ENCODE results near the gene EHBP1L1. TPM values are rescaled to one million over a fixed set of nuclear protein-coding genes. Genes with fewer than 3 reads are reported as not detected.

Gene EHBP1L1
- total RNA-seq, 1 experiment from 2014 or later: 105 TPM

DNA sequence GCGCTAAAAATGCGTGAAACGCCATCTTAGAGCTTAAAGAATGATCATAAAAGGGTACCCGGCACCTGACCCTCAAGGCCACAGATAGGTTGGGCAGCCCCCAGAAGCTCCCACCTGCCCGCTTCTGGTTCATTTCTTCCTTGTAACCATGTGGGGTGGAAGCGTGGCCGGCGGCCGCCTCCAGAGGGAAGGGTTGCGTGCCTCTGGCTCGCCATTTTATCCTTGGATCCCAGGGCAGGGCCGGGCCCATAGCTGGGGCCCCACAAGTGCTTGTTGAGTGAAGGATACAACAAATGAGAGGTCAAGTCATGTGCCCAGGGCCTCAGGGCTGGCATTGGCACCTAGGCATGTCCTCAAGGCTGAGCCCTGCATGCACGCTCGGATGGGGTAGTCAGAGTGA is 45.6 kb downstream of the EHBP1L1 start:
- RAD21 ChIA-PET (ENCODE audit: low non-redundant PET in 1 of 2, low total read pairs in 2 of 2, uncharacterized antibody in 2 of 2, unreplicated experiment in 2 of 2): no interaction called here
- Histone ChIP-seq H3K79me2 (ENCODE audit: insufficient read depth, low read length) (peaks cover 26% of the 10 kb centered on the region), H3K27ac (ENCODE audit: low read depth, low read length) (no peak overlapping the region), H3K9me3 (ENCODE audit: control insufficient read depth in 1 of 2, insufficient read depth in 1 of 2, low read depth in 1 of 2, low read length in 2 of 2) (no peaks in the 10 kb centered on the region), H3K9me2 (ENCODE audit: insufficient read depth) (no peaks in the 10 kb centered on the region), H3K4me2 (ENCODE audit: low read length) (no peak overlapping the region), H2AFZ (ENCODE audit: low read depth, low read length, poor library complexity, severe bottlenecking) (no peak overlapping the region), H3K9ac (ENCODE audit: low read length) (no peak overlapping the region), H3K4me3 (replicated peaks in 1 of 2; ENCODE audit: low read depth in 1 of 2, low read length in 2 of 2) (no peak overlapping the region), H3K27me3 (ENCODE audit: insufficient read depth, low read length) (no peaks in the 10 kb centered on the region), H3K36me3 (ENCODE audit: control insufficient read depth in 1 of 2, insufficient read depth in 2 of 2, low read length in 2 of 2) (peaks cover 22 to 29% of the 10 kb centered on the region in 2 experiments; a peak in 3 of 4 replicates), H4K20me1 (ENCODE audit: insufficient read depth) (no peaks in the 10 kb centered on the region), H3K4me1 (ENCODE audit: control insufficient read depth in 1 of 2, insufficient read depth in 2 of 2, low read length in 2 of 2) (peaks cover 4 to 9% of the 10 kb centered on the region in 2 experiments)
- TF ChIP-seq CBX3 (IDR thresholded peaks at IDR 0.05; ENCODE audit: low read depth) (no peak), YY1 (IDR thresholded peaks at IDR 0.05; ENCODE audit: extremely low read depth, insufficient replicate concordance, low read depth, low read length) (no peak), TCF7L2 (IDR thresholded peaks at IDR 0.05; ENCODE audit: borderline replicate concordance, extremely low read depth, insufficient read depth, insufficient read length) (no peak), ZFX (IDR thresholded peaks at IDR 0.05) (no peak), CEBPB (IDR thresholded peaks at IDR 0.05; ENCODE audit: low read depth) (no peak), JUND (IDR thresholded peaks at IDR 0.05) (no peak), SIN3A (IDR thresholded peaks at IDR 0.05; ENCODE audit: low read depth) (no peak), EGR1 (IDR thresholded peaks at IDR 0.05; ENCODE audit: low read depth) (no peak), EZH2 (IDR thresholded peaks at IDR 0.05) (no peak)
- TF ChIP-seq, protein P1, sequence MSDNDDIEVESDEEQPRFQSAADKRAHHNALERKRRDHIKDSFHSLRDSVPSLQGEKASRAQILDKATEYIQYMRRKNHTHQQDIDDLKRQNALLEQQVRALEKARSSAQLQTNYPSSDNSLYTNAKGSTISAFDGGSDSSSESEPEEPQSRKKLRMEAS (IDR thresholded peaks at IDR 0.05): no peak
- TF ChIP-seq, protein P2, sequence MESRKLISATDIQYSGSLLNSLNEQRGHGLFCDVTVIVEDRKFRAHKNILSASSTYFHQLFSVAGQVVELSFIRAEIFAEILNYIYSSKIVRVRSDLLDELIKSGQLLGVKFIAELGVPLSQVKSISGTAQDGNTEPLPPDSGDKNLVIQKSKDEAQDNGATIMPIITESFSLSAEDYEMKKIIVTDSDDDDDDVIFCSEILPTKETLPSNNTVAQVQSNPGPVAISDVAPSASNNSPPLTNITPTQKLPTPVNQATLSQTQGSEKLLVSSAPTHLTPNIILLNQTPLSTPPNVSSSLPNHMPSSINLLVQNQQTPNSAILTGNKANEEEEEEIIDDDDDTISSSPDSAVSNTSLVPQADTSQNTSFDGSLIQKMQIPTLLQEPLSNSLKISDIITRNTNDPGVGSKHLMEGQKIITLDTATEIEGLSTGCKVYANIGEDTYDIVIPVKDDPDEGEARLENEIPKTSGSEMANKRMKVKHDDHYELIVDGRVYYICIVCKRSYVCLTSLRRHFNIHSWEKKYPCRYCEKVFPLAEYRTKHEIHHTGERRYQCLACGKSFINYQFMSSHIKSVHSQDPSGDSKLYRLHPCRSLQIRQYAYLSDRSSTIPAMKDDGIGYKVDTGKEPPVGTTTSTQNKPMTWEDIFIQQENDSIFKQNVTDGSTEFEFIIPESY (IDR thresholded peaks at IDR 0.05; ENCODE audit: extremely low read depth, insufficient replicate concordance, low read length): no peak
- TF ChIP-seq, protein P3, sequence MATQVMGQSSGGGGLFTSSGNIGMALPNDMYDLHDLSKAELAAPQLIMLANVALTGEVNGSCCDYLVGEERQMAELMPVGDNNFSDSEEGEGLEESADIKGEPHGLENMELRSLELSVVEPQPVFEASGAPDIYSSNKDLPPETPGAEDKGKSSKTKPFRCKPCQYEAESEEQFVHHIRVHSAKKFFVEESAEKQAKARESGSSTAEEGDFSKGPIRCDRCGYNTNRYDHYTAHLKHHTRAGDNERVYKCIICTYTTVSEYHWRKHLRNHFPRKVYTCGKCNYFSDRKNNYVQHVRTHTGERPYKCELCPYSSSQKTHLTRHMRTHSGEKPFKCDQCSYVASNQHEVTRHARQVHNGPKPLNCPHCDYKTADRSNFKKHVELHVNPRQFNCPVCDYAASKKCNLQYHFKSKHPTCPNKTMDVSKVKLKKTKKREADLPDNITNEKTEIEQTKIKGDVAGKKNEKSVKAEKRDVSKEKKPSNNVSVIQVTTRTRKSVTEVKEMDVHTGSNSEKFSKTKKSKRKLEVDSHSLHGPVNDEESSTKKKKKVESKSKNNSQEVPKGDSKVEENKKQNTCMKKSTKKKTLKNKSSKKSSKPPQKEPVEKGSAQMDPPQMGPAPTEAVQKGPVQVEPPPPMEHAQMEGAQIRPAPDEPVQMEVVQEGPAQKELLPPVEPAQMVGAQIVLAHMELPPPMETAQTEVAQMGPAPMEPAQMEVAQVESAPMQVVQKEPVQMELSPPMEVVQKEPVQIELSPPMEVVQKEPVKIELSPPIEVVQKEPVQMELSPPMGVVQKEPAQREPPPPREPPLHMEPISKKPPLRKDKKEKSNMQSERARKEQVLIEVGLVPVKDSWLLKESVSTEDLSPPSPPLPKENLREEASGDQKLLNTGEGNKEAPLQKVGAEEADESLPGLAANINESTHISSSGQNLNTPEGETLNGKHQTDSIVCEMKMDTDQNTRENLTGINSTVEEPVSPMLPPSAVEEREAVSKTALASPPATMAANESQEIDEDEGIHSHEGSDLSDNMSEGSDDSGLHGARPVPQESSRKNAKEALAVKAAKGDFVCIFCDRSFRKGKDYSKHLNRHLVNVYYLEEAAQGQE (IDR thresholded peaks at IDR 0.05; ENCODE audit: low read depth): no peak
- TF ChIP-seq, protein P4, sequence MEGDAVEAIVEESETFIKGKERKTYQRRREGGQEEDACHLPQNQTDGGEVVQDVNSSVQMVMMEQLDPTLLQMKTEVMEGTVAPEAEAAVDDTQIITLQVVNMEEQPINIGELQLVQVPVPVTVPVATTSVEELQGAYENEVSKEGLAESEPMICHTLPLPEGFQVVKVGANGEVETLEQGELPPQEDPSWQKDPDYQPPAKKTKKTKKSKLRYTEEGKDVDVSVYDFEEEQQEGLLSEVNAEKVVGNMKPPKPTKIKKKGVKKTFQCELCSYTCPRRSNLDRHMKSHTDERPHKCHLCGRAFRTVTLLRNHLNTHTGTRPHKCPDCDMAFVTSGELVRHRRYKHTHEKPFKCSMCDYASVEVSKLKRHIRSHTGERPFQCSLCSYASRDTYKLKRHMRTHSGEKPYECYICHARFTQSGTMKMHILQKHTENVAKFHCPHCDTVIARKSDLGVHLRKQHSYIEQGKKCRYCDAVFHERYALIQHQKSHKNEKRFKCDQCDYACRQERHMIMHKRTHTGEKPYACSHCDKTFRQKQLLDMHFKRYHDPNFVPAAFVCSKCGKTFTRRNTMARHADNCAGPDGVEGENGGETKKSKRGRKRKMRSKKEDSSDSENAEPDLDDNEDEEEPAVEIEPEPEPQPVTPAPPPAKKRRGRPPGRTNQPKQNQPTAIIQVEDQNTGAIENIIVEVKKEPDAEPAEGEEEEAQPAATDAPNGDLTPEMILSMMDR (IDR thresholded peaks at IDR 0.05 in 2 of 3, conservative IDR thresholded peaks at IDR 0.05 in 1 of 3; ENCODE audit: borderline replicate concordance in 1 of 3, insufficient read depth in 1 of 3, low read depth in 2 of 3, low read length in 2 of 3): no peak
- CTCF ChIA-PET: no interaction called here
- POLR2A ChIA-PET: no interaction called here
- ATAC-seq: no peak
- DNase-seq (ENCODE audit: low read depth, low spot score): no peak
- no TSS peak for BruUV-seq (replicated peaks)
- intact Hi-C loops (cut with micrococcal nuclease): no loop called here
